Ishikawa (cell line): ENCODE results near the gene KRTAP20-2.

Experiments used
- CEBPB ChIP-seq: IDR thresholded peaks from 2 replicates; pipeline ENCODE4 v1.6.1; 2012
- CREB1 ChIP-seq: IDR thresholded peaks from 2 replicates; pipeline ENCODE4 v1.6.1; 2012; ENCODE audit warnings: low read depth
- EGR1 ChIP-seq: IDR thresholded peaks from 2 replicates; pipeline ENCODE4 v1.6.1; 2012
- EP300 ChIP-seq: IDR thresholded peaks from 2 replicates; pipeline ENCODE4 v1.6.1; 2012; ENCODE audit warnings: borderline replicate concordance
- NFIC ChIP-seq: IDR thresholded peaks from 2 replicates; pipeline ENCODE4 v1.6.1; 2012
- RAD21 ChIP-seq: IDR thresholded peaks from 2 replicates; pipeline ENCODE4 v1.6.1; 2012; ENCODE audit warnings: low read depth
- TAF1 ChIP-seq: IDR thresholded peaks from 2 replicates; pipeline ENCODE4 v1.6.1; 2012; ENCODE audit warnings: low read depth, mild to moderate bottlenecking
- TCF12 ChIP-seq: IDR thresholded peaks from 2 replicates; pipeline ENCODE4 v1.6.1; 2012; ENCODE audit warnings: low read depth
- YY1 ChIP-seq: IDR thresholded peaks from 2 replicates; pipeline ENCODE4 v1.6.1; 2012; ENCODE audit warnings: low read depth
- ZBTB7A ChIP-seq: IDR thresholded peaks from 2 replicates; pipeline ENCODE4 v1.6.1; 2012; ENCODE audit warnings: low read depth
- TF ChIP-seq, protein P1 (sequence below): IDR thresholded peaks from 2 replicates; pipeline ENCODE4 v1.6.1; 2012; ENCODE audit warnings: low read depth, mild to moderate bottlenecking

DNA sequence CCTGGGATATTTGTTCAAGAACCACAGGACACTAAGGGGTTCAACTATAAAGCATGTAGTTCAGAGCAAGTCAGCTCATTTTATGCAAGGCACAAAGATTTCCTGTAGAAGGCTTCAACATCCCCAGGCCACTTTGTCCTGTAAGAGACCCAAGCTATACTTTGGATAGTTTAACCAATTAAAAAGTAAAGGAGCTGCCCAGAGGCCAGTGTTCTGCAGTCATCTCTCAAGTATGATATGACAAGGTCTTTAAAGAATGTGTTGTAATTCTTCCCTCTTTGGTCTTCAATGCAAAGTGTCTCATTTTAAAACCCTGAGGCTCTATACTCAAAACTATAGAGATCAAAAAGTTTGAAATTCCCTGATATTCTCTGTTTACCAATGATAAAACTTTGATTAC lies 41.7 kb downstream of the KRTAP20-2 start:
- TF ChIP-seq TAF1 (no peak), EGR1 (no peak), YY1 (no peak), TCF12 (no peak), ZBTB7A (no peak), NFIC (no peak), CEBPB (no peak), EP300 (no peak), RAD21 (no peak), CREB1 (no peak)
- TF ChIP-seq, protein P1, sequence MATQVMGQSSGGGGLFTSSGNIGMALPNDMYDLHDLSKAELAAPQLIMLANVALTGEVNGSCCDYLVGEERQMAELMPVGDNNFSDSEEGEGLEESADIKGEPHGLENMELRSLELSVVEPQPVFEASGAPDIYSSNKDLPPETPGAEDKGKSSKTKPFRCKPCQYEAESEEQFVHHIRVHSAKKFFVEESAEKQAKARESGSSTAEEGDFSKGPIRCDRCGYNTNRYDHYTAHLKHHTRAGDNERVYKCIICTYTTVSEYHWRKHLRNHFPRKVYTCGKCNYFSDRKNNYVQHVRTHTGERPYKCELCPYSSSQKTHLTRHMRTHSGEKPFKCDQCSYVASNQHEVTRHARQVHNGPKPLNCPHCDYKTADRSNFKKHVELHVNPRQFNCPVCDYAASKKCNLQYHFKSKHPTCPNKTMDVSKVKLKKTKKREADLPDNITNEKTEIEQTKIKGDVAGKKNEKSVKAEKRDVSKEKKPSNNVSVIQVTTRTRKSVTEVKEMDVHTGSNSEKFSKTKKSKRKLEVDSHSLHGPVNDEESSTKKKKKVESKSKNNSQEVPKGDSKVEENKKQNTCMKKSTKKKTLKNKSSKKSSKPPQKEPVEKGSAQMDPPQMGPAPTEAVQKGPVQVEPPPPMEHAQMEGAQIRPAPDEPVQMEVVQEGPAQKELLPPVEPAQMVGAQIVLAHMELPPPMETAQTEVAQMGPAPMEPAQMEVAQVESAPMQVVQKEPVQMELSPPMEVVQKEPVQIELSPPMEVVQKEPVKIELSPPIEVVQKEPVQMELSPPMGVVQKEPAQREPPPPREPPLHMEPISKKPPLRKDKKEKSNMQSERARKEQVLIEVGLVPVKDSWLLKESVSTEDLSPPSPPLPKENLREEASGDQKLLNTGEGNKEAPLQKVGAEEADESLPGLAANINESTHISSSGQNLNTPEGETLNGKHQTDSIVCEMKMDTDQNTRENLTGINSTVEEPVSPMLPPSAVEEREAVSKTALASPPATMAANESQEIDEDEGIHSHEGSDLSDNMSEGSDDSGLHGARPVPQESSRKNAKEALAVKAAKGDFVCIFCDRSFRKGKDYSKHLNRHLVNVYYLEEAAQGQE = no peak
